Heart left ventricle (tissue), 16 donors: Measurements from ENCODE around the gene IQSEC1. TPM values are rescaled to one million over a fixed set of nuclear protein-coding genes. Genes with fewer than 3 reads are reported as not detected.

Source experiments
- ATAC-seq, 4 donors: fragments of 200-7000 bp; cut with Tn5 transposase; one replicate each; pipeline ENCODE4 v1.9.1; 2020 to 2022; ENCODE audit warnings: moderate library complexity in 4 of 4, mild to moderate bottlenecking in 3 of 4, moderate number of reproducible peaks in 1 of 4
- DNase-seq, 5 donors: peaks; one replicate each; pipeline ENCODE4 v3.0.0-alpha.2; 2020
- H3K27ac ChIP-seq, 12 donors: fragments of 200-600 bp; sonication (generic) in 4 of 12; one replicate each; pipeline versions ENCODE4 v1.5.0 to v1.8.0; 2016 to 2022; ENCODE audit warnings: mild to moderate bottlenecking in 2 of 12
- H3K27me3 ChIP-seq, 9 donors: fragments of 200-600 bp; sonication (generic) in 2 of 9; one replicate each; pipeline versions ENCODE4 v1.5.1 to v1.8.0; 2016 to 2022; ENCODE audit warnings: mild to moderate bottlenecking in 3 of 9
- H3K36me3 ChIP-seq, 9 donors: fragments of 200-600 bp; sonication (generic) in 2 of 9; one replicate each; pipeline versions ENCODE4 v1.5.0 to v1.8.0; 2018 to 2022; ENCODE audit warnings: mild to moderate bottlenecking in 2 of 9
- H3K4me1 ChIP-seq, 12 donors: fragments of 200-600 bp; sonication (generic) in 4 of 12; one replicate each; pipeline versions ENCODE4 v1.5.0 to v1.8.0; 2016 to 2022; ENCODE audit warnings: mild to moderate bottlenecking in 3 of 12
- H3K4me3 ChIP-seq, 12 donors: fragments of 200-600 bp; sonication (generic) in 4 of 12; one replicate each; pipeline versions ENCODE4 v1.5.0 to v1.8.0; 2017 to 2022; ENCODE audit warnings: mild to moderate bottlenecking in 9 of 12, moderate library complexity in 4 of 12
- H3K9me3 ChIP-seq, 12 donors: fragments of 200-600 bp; sonication (generic) in 4 of 12; one replicate each; pipeline versions ENCODE4 v1.5.0 to v1.8.0; 2016 to 2022; ENCODE audit warnings: mild to moderate bottlenecking in 1 of 12
- CTCF ChIP-seq, 12 donors: fragments of 200-600 bp; sonication (generic) in 4 of 12; IDR thresholded peaks; one replicate each; pipeline versions ENCODE4 v1.5.0 to v1.8.0; 2018 to 2022; ENCODE audit warnings: antibody characterized with exemption in 12 of 12, mild to moderate bottlenecking in 5 of 12
- POLR2A ChIP-seq, 2 donors: fragments of 450-650 bp; IDR thresholded peaks; one replicate each; pipeline ENCODE4 v1.6.1; 2017; ENCODE audit warnings: antibody characterized with exemption in 2 of 2, mild to moderate bottlenecking in 2 of 2, moderate library complexity in 2 of 2
- WGBS, 4 donors: extraction: QIAGEN DNeasy Blood & Tissue Kit in 2 of 4; methylation state at CpG; one replicate each; pipeline versions ENCODE4 v1.1.5 to v1.1.7; 2013 to 2018; 5-methylcytosine and 5-hydroxymethylcytosine counted together
- intact Hi-C, 10 donors: fragments of 100-400 bp; cut with DNase I; formaldehyde crosslinking; loops; one replicate each; pipeline versions ENCODE4 v1.11.1 to v1.14.2; 2022
- polyA plus RNA-seq, 2 donors: library from polyadenylated mRNA; stranded (reverse); fragments of 200-250 nt; gene quantifications; one replicate each; pipeline ENCODE4 v1.2.3, GENCODE V29; 2013
- total RNA-seq, 9 donors: library from RNA; depleted of rRNA in 2 of 9; stranded (reverse); fragments of >200 nt in 2 of 9; fragmentation: NEBNext Ultra II Directional in 3 of 9; extraction: Animal tissue kit (Norgen Biotek cat#: 25700) in 3 of 9; gene quantifications; one replicate each; pipeline versions ENCODE4 v1.1.0 to v1.2.4, GENCODE V29; 2016 to 2023
- donor health status: ischemic (EF 13 %, LVEDD 7.1; RV severe dilation, severe dysfunction).
- donor health status: healthy with polysubstance abuse.
- donor health status: DM: no; HTN: yes; CAD: no.
- donor health status: DM: no; HTN: no; CAD: no.
- donor health status: ischemic (EF 25% LVEDD 6.9; RV normal size, moderate dysfunction).
- donor health status: ischemic (EF 25% LVEDD 5.7; RV mildly dilated, moderate dysfunction).
- donor health status: healthy.
- donor health status: DM: yes; HTN: yes; CAD: no.
- donor health status: ischemic (EF 35%, LVEDD 5.7; RV mildly dilated, moderate dysfunction).
- donor health status: nonischemic (EF 11% LVEDD 7.7; RV severe dilation, severe dysfunction).
- donor health status: DM: yes; HTN: yes; CAD: no.
- donor health status: PGD.
- donor health status: ischemic (EF 29% LVEDD 5.4; RV normal size, mild dysfunction).
- donor health status: nonischemic (EF 23%, LVEDD 6.1; RV moderate dilation, normal function).

IQSEC1 gene
- total and polyA plus RNA-seq, 11 donors: 28.8 to 79.1 (median 62.2) TPM

- Histone ChIP-seq H3K4me1 (peaks cover 4 to 44% (median 22%) of the 10 kb centered on the region in 12 donors), H3K27ac (no peak overlapping the region), H3K36me3 (peaks cover 0 to 10% (median 0%) of the 10 kb centered on the region in 9 donors), H3K4me3 (no peak overlapping the region), H3K9me3 (no peaks in the 10 kb centered on the region), H3K27me3 (no peaks in the 10 kb centered on the region)
- intact Hi-C loops: loop anchor here in 1 of 10 donors (10.0 kb wide), 1 partner anchor 60 kb away; no protein-coding TSS in a partner anchor
- WGBS, 4 donors: 39 to 62% (median 54%) methylated on average over 5 to 6 of the region's 6 CpGs
- DNase-seq: peak in 3 of 5 donors; percentile 57 to 64 (median 62)
- TF ChIP-seq POLR2A (IDR thresholded peaks at IDR 0.05) (no peak), CTCF (IDR thresholded peaks at IDR 0.05) (peak in 1 of 12 donors; percentile 3)
- ATAC-seq: peak; percentile 43 to 81 (median 74)
Observed at GRCh38 chr3:12974819-12975218, 98.4 kb downstream of the IQSEC1 start.

- ATAC-seq: no peak
- 44 to 55% (median 51%) methylated on average over 6 of the region's 6 CpGs for WGBS, 4 donors
- TF ChIP-seq POLR2A (IDR thresholded peaks at IDR 0.05) (no peak), CTCF (IDR thresholded peaks at IDR 0.05) (no peak)
Observed at GRCh38 chr3:12974334-12974733, 98.9 kb downstream of the IQSEC1 start.

GRCh38 chr3:12973827-12974226 is 99.4 kb downstream of the IQSEC1 start:
- Histone ChIP-seq H3K27me3 (no peaks in the 10 kb centered on the region), H3K36me3 (peaks cover 0 to 5% (median 0%) of the 10 kb centered on the region in 9 donors), H3K4me3 (no peak overlapping the region), H3K27ac (no peak overlapping the region), H3K4me1 (peaks cover 4 to 47% (median 31%) of the 10 kb centered on the region in 12 donors), H3K9me3 (no peaks in the 10 kb centered on the region)
- ATAC-seq (no peak), DNase-seq (peak in 2 of 5 donors; percentile 12 to 18)
- TF ChIP-seq POLR2A (IDR thresholded peaks at IDR 0.05) (no peak), CTCF (IDR thresholded peaks at IDR 0.05) (no peak)
- 83 to 88% (median 87%) methylated on average over 6 of the region's 6 CpGs for WGBS, 4 donors
- intact Hi-C loops: loop anchor here in 1 of 10 donors (10.0 kb wide), 1 partner anchor 59 kb away; no protein-coding TSS in a partner anchor

More at GRCh38 chr3:12974334-12974733, 98.9 kb downstream of the IQSEC1 start:
- H3K27me3 ChIP-seq: no peaks in the 10 kb centered on the region
- H3K36me3 ChIP-seq: peaks cover 0 to 6% (median 0%) of the 10 kb centered on the region in 9 donors
- DNase-seq: peak in 2 of 5 donors; percentile 19 to 33
- H3K27ac ChIP-seq: no peak overlapping the region
- no peak overlapping the region for H3K4me3 ChIP-seq
- no peaks in the 10 kb centered on the region for H3K9me3 ChIP-seq
- intact Hi-C loops: loop anchor here in 1 of 10 donors (10.0 kb wide), 1 partner anchor 60 kb away; no protein-coding TSS in a partner anchor
- peaks cover 4 to 47% (median 27%) of the 10 kb centered on the region in 12 donors for H3K4me1 ChIP-seq

- TF ChIP-seq CTCF (IDR thresholded peaks at IDR 0.05): no peak
- TF ChIP-seq POLR2A (IDR thresholded peaks at IDR 0.05): no peak
- DNase-seq (peak in 2 of 5 donors; percentile 1 to 19), ATAC-seq (no peak)
- no peaks in the 10 kb centered on the region for H3K27me3 ChIP-seq
- 75 to 85% (median 83%) methylated on average over 10 of the region's 10 CpGs for WGBS, 4 donors
- intact Hi-C loops: loop anchor here in 1 of 10 donors (10.0 kb wide), 1 partner anchor 58 kb away; no protein-coding TSS in a partner anchor
- no peak overlapping the region for H3K27ac ChIP-seq
- H3K36me3 ChIP-seq: no peaks in the 10 kb centered on the region
- H3K4me3 ChIP-seq: no peak overlapping the region
- peaks cover 5 to 54% (median 39%) of the 10 kb centered on the region in 12 donors for H3K4me1 ChIP-seq
- no peaks in the 10 kb centered on the region for H3K9me3 ChIP-seq
Observed at GRCh38 chr3:12972781-12973702, 100.2 kb downstream of the IQSEC1 start.
